ENCODE measurements around the gene LNPEP.
A peak's percentile ranks its signal among the peaks of the same experiment; 100 is the strongest.

LNPEP gene

DNA sequence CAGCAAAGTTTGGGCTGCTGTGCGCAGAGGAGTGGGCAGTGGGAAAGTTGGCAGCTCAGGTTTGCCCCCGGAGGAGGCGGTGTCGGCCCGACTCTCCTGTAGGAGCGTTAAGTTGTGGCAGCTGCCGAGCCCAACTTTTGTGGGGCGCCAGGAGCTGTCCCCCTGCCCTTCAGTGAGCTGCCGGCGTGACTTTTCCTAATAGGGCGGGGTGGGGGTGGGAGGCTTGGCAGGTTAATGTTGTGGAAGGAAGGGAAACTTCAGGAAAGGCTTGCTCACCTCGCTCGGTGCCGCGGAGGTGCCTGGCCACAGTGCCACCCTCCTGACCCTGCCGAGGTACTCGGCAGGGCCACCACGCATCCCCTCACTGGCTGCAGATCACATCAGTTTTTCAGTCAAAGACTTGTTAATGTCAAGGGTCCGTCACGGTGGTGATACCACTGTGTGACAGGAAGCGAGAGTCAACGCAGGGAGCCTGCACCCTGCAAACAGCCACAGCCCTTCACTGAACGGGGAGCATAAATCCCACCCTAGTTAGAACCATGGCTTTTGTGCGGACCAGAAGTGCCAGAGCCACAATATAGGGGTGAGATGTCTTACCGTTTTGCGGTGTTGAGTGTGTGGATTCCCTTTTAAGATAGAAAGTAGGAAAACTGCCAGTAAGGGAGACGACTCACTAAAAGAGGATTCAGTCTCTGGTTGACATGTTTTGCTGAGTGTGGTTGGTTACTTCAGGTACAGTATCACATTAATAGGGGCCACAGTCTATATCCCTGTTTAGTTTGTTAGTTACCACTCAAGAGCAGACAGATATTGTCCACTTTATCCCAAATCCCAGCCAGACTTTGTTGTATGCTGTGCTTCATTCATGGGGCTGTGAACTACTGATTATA lies 796 bp downstream of the LNPEP start:
- H3K9me3 ChIP-seq (ENCODE audit: insufficient read depth, low read length), result no peaks in the 10 kb centered on the region
- peaks cover 3% of the 10 kb centered on the region for H3K4me1 ChIP-seq (ENCODE audit: insufficient read depth, insufficient read length)
- no peaks in the 10 kb centered on the region for H3K36me3 ChIP-seq (ENCODE audit: insufficient read depth, insufficient read length, low read length)
- H3K9ac ChIP-seq (ENCODE audit: insufficient read length, low read depth), result peak overlapping the region; percentile 61
- no peak for DNase-seq (ENCODE audit: low read depth, low spot score)
- H3K4me3 ChIP-seq (ENCODE audit: insufficient read length, low read depth), result peak overlapping the region; percentile 89
- TF ChIP-seq ZNF274 (IDR thresholded peaks at IDR 0.05; ENCODE audit: low read depth, low read length), result no peak
- TF ChIP-seq YY1 (IDR thresholded peaks at IDR 0.05; ENCODE audit: insufficient read depth, insufficient read length), result no peak
- no peak for TF ChIP-seq SUZ12 (IDR thresholded peaks at IDR 0.05; ENCODE audit: extremely low read depth, insufficient read depth, insufficient read length)
- H3K27me3 ChIP-seq (ENCODE audit: insufficient read depth, insufficient read length), result peaks cover 24% of the 10 kb centered on the region

- Histone ChIP-seq H3K4me1 (ENCODE audit: insufficient read depth, insufficient read length) (peaks cover 3% of the 10 kb centered on the region), H3K9me3 (ENCODE audit: insufficient read depth, low read length) (no peaks in the 10 kb centered on the region), H3K9ac (ENCODE audit: insufficient read length, low read depth) (no peak overlapping the region), H3K27me3 (ENCODE audit: insufficient read depth, insufficient read length) (peaks cover 24% of the 10 kb centered on the region), H3K4me3 (ENCODE audit: insufficient read length, low read depth) (no peak overlapping the region), H3K36me3 (ENCODE audit: insufficient read depth, insufficient read length, low read length) (no peaks in the 10 kb centered on the region)
- TF ChIP-seq SUZ12 (IDR thresholded peaks at IDR 0.05; ENCODE audit: extremely low read depth, insufficient read depth, insufficient read length), result no peak
- TF ChIP-seq YY1 (IDR thresholded peaks at IDR 0.05; ENCODE audit: insufficient read depth, insufficient read length), result no peak
- TF ChIP-seq ZNF274 (IDR thresholded peaks at IDR 0.05; ENCODE audit: low read depth, low read length), result no peak
- DNase-seq (ENCODE audit: low read depth, low spot score), result no peak
Observed at GRCh38 chr5:96940586-96940985, 4.7 kb downstream of the LNPEP start.

- H3K4me3 ChIP-seq (ENCODE audit: insufficient read length, low read depth), result no peak overlapping the region
Observed at GRCh38 chr5:96941140-96941539, 5.3 kb downstream of the LNPEP start.

GRCh38 chr5:96942078-96942477 lies 6.2 kb downstream of the LNPEP start:
- H3K4me3 ChIP-seq (ENCODE audit: insufficient read length, low read depth), result no peak overlapping the region
- no peaks in the 10 kb centered on the region for H3K36me3 ChIP-seq (ENCODE audit: insufficient read depth, insufficient read length, low read length)
- no peaks in the 10 kb centered on the region for H3K4me1 ChIP-seq (ENCODE audit: insufficient read depth, insufficient read length)
- peaks cover 15% of the 10 kb centered on the region for H3K27me3 ChIP-seq (ENCODE audit: insufficient read depth, insufficient read length)
- no peak for DNase-seq (ENCODE audit: low read depth, low spot score)
- H3K9me3 ChIP-seq (ENCODE audit: insufficient read depth, low read length), result no peaks in the 10 kb centered on the region
- no peak overlapping the region for H3K9ac ChIP-seq (ENCODE audit: insufficient read length, low read depth)
- TF ChIP-seq YY1 (IDR thresholded peaks at IDR 0.05; ENCODE audit: insufficient read depth, insufficient read length), result no peak
- TF ChIP-seq ZNF274 (IDR thresholded peaks at IDR 0.05; ENCODE audit: low read depth, low read length), result no peak
- TF ChIP-seq SUZ12 (IDR thresholded peaks at IDR 0.05; ENCODE audit: extremely low read depth, insufficient read depth, insufficient read length), result no peak

More at GRCh38 chr5:96941140-96941539, 5.3 kb downstream of the LNPEP start:
- H3K4me1 ChIP-seq (ENCODE audit: insufficient read depth, insufficient read length), result peaks cover 3% of the 10 kb centered on the region
- TF ChIP-seq YY1 (IDR thresholded peaks at IDR 0.05; ENCODE audit: insufficient read depth, insufficient read length) (no peak), ZNF274 (IDR thresholded peaks at IDR 0.05; ENCODE audit: low read depth, low read length) (no peak), SUZ12 (IDR thresholded peaks at IDR 0.05; ENCODE audit: extremely low read depth, insufficient read depth, insufficient read length) (no peak)
- H3K36me3 ChIP-seq (ENCODE audit: insufficient read depth, insufficient read length, low read length), result no peaks in the 10 kb centered on the region
- H3K27me3 ChIP-seq (ENCODE audit: insufficient read depth, insufficient read length), result peaks cover 24% of the 10 kb centered on the region
- H3K9me3 ChIP-seq (ENCODE audit: insufficient read depth, low read length), result no peaks in the 10 kb centered on the region
- H3K9ac ChIP-seq (ENCODE audit: insufficient read length, low read depth), result no peak overlapping the region
- no peak for DNase-seq (ENCODE audit: low read depth, low spot score)

- H3K4me3 ChIP-seq (ENCODE audit: insufficient read length, low read depth), result no peak overlapping the region
- no peak for DNase-seq (ENCODE audit: low read depth, low spot score)
- TF ChIP-seq YY1 (IDR thresholded peaks at IDR 0.05; ENCODE audit: insufficient read depth, insufficient read length), result no peak
- TF ChIP-seq ZNF274 (IDR thresholded peaks at IDR 0.05; ENCODE audit: low read depth, low read length), result no peak
- TF ChIP-seq SUZ12 (IDR thresholded peaks at IDR 0.05; ENCODE audit: extremely low read depth, insufficient read depth, insufficient read length), result no peak
- no peaks in the 10 kb centered on the region for H3K9me3 ChIP-seq (ENCODE audit: insufficient read depth, low read length)
- H3K36me3 ChIP-seq (ENCODE audit: insufficient read depth, insufficient read length, low read length), result no peaks in the 10 kb centered on the region
- H3K4me1 ChIP-seq (ENCODE audit: insufficient read depth, insufficient read length), result no peaks in the 10 kb centered on the region
- H3K27me3 ChIP-seq (ENCODE audit: insufficient read depth, insufficient read length), result peaks cover 7% of the 10 kb centered on the region
- no peak overlapping the region for H3K9ac ChIP-seq (ENCODE audit: insufficient read length, low read depth)
Observed at GRCh38 chr5:96942911-96943310, 7.0 kb downstream of the LNPEP start.

DNA sequence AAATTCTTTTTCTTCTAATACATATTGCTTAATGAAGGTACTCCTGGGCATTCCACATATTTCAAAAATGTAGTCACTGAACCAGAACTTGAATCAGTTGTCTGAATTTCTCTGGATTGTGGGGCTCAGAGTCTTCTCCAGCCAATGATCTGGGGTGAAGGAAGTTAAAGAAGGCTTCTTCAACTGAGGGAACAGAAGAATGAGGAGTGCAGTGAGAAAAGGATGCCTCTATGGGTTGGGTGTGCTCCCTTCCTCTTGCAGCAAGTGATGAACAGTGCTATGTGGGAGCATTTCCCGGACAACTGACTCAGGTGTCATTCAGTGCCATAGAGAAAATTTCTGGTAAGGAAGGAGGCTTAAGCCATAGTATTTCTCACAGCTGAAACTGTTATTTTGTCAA lies 7.9 kb downstream of the LNPEP start:
- DNase-seq (ENCODE audit: low read depth, low spot score), result no peak
- Histone ChIP-seq H3K9ac (ENCODE audit: insufficient read length, low read depth) (no peak overlapping the region), H3K4me3 (ENCODE audit: insufficient read length, low read depth) (no peak overlapping the region), H3K36me3 (ENCODE audit: insufficient read depth, insufficient read length, low read length) (no peaks in the 10 kb centered on the region), H3K4me1 (ENCODE audit: insufficient read depth, insufficient read length) (no peaks in the 10 kb centered on the region), H3K27me3 (ENCODE audit: insufficient read depth, insufficient read length) (no peaks in the 10 kb centered on the region), H3K9me3 (ENCODE audit: insufficient read depth, low read length) (no peaks in the 10 kb centered on the region)
- TF ChIP-seq ZNF274 (IDR thresholded peaks at IDR 0.05; ENCODE audit: low read depth, low read length), result no peak

DNA sequence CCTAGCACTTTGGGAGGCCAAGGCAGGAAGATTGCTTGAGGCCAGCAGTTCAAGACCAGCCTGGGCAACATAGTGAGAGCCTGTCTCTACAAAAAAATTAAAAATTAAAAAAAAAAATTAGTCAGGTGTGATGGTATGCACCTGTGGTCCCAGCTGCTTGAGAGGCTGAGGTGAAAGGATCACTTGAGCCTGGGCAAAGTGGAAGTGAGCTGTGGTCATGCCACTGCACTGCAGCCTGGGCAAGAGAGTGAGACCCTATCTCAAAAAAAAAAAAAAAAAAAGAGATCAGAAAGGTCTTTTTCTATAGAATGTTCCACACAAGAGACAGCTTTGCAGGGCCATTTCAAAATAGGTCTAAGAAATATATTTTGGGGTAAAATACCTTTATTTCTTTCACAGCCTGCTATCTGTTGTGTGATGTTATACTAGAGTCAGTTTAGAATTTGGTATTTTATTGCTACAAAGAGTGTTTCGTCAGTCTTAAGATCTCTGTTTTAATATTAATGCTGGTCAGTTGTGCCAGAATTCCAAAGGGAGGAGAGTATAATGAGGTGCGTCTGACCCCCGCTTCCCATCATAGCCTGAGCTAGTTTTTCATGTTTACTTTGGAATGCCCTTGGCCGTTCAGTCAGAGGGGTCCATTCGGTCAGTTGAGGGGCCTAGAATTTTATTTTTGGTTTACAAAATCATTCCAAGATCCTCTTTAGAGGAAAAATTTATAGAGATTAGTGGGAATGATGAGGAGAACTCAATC lies 9.4 kb downstream of the LNPEP start:
- H3K4me1 ChIP-seq (ENCODE audit: insufficient read depth, insufficient read length), result no peaks in the 10 kb centered on the region
- TF ChIP-seq SUZ12 (IDR thresholded peaks at IDR 0.05; ENCODE audit: extremely low read depth, insufficient read depth, insufficient read length), result no peak
- no peak for TF ChIP-seq YY1 (IDR thresholded peaks at IDR 0.05; ENCODE audit: insufficient read depth, insufficient read length)
- TF ChIP-seq ZNF274 (IDR thresholded peaks at IDR 0.05; ENCODE audit: low read depth, low read length), result no peak
- no peaks in the 10 kb centered on the region for H3K27me3 ChIP-seq (ENCODE audit: insufficient read depth, insufficient read length)
- H3K9me3 ChIP-seq (ENCODE audit: insufficient read depth, low read length), result no peaks in the 10 kb centered on the region; the same call in 1 of the 2 replicates
- H3K9ac ChIP-seq (ENCODE audit: insufficient read length, low read depth), result no peak overlapping the region
- no peak for DNase-seq (ENCODE audit: low read depth, low spot score)
- no peaks in the 10 kb centered on the region for H3K36me3 ChIP-seq (ENCODE audit: insufficient read depth, insufficient read length, low read length)
- no peak overlapping the region for H3K4me3 ChIP-seq (ENCODE audit: insufficient read length, low read depth)

Data from NT2/D1 (cell line).